Adrenal gland (tissue), 12 donors: ENCODE results near the gene PEX6. TPM values are rescaled to one million over a fixed set of nuclear protein-coding genes. Genes with fewer than 3 reads are reported as not detected.

Source experiments
- DNase-seq, 7 donors: peaks; one replicate each; pipeline ENCODE4 v3.0.0-alpha.2; 2019 to 2020
- H3K27ac ChIP-seq, 5 donors: fragments of 200-600 bp; sonication (generic) in 4 of 5; 1 replicate in 3 of 5; 2 replicates in 2 of 5; pipeline versions ENCODE4 v1.5.1 to v1.8.0; 2016 to 2020; ENCODE audit warnings: mild to moderate bottlenecking in 1 of 5
- H3K27me3 ChIP-seq: fragments of 200-600 bp; 2 replicates; pipeline ENCODE4 v1.8.0; 2021
- H3K36me3 ChIP-seq, 2 donors: fragments of 200-600 bp; replicated peaks in 1 of 2; 1 replicate in 1 of 2; 2 replicates in 1 of 2; pipeline versions ENCODE4 v1.5.1 to v1.8.0; 2018 to 2022
- H3K4me1 ChIP-seq, 2 donors: fragments of 200-600 bp; replicated peaks in 1 of 2; 1 replicate in 1 of 2; 2 replicates in 1 of 2; pipeline versions ENCODE4 v1.5.1 to v1.8.0; 2018 to 2021
- H3K4me3 ChIP-seq, 4 donors: fragments of 200-600 bp; sonication (generic) in 3 of 4; one replicate each; pipeline ENCODE4 v1.5.1; 2016 to 2018
- H3K9me3 ChIP-seq, 3 donors: fragments of 200-600 bp; sonication (generic) in 1 of 3; replicated peaks in 1 of 3; 1 replicate in 2 of 3; 2 replicates in 1 of 3; pipeline versions ENCODE4 v1.5.1 to v1.8.0; 2016 to 2021
- CTCF ChIP-seq, 6 experiments: fragments of 450-650 bp in 4 of 6; fragments of 200-600 bp in 2 of 6; sonication (generic) in 1 of 6; IDR thresholded peaks; 1 replicate in 5 of 6; 2 replicates in 1 of 6; pipeline versions ENCODE4 v1.5.1 to v1.8.0; 2016 to 2021; ENCODE audit warnings: antibody characterized with exemption in 6 of 6, mild to moderate bottlenecking in 2 of 6, moderate library complexity in 1 of 6
- POLR2A ChIP-seq, 2 donors: fragments of 450-650 bp; IDR thresholded peaks; one replicate each; pipeline ENCODE4 v1.6.1; 2017; ENCODE audit warnings: antibody characterized with exemption in 2 of 2, mild to moderate bottlenecking in 2 of 2, moderate library complexity in 1 of 2
- WGBS, 4 donors: extraction: QIAGEN DNeasy Blood & Tissue Kit in 2 of 4; methylation state at CpG; one replicate each; pipeline versions ENCODE4 v1.1.5 to v1.1.7; 2013 to 2017; 5-methylcytosine and 5-hydroxymethylcytosine counted together
- intact Hi-C, 2 donors: fragments of 100-400 bp; cut with DNase I; formaldehyde crosslinking; loops; one replicate each; pipeline versions ENCODE4 v1.14.1 to v1.15.0; 2022 to 2023
- polyA plus RNA-seq, 3 donors: library from polyadenylated mRNA; stranded (reverse); fragments of 200-250 nt in 2 of 3; fragments of 350-450 nt in 1 of 3; fragmentation: Illumina TruSeq in 1 of 3; extraction: RNeasy Lipid Tissue Mini Kit (QIAGEN cat#74804) in 1 of 3; gene quantifications; one replicate each; pipeline ENCODE4 v1.2.3, GENCODE V29; 2013 to 2014
- total RNA-seq, 9 donors: library from RNA; depleted of rRNA in 4 of 9; stranded (reverse); fragments of >200 nt in 4 of 9; fragments of 120-200 nt in 1 of 9; fragmentation: NEBNext Ultra II Directional in 1 of 9; extraction: Animal tissue kit (Norgen Biotek cat#: 25700) in 1 of 9; gene quantifications; one replicate each; pipeline versions ENCODE4 v1.1.0 to v1.2.4, GENCODE V29; 2013 to 2023
- donor health status: healthy with polysubstance abuse.
- donor health status: Bipolar disorder and iron deficiency.
- donor health status: DM: yes; HTN: yes; CAD: no.
- donor health status: DM: no; HTN: no; CAD: no.
- donor health status: DM: no; HTN: no; CAD: no.
- donor health status: DM: yes; HTN: yes; CAD: no.

The PEX6 gene
- total and polyA plus RNA-seq, 12 donors, result 7.4 to 63.9 (median 30.5) TPM

- no peaks in the 10 kb centered on the region for H3K9me3 ChIP-seq
- no peaks in the 10 kb centered on the region for H3K36me3 ChIP-seq
- no peak for DNase-seq
- TF ChIP-seq POLR2A (IDR thresholded peaks at IDR 0.05), result no peak
- TF ChIP-seq CTCF (IDR thresholded peaks at IDR 0.05), result peak in 1 of 6 experiments; percentile 16
- no peak overlapping the region for H3K27ac ChIP-seq
- intact Hi-C loops, result loop anchor here in 1 of 2 donors (10.0 kb wide), 1 partner anchor 92 kb away; no protein-coding TSS in a partner anchor
- H3K4me1 ChIP-seq, result no peaks in the 10 kb centered on the region
- H3K4me3 ChIP-seq, result no peak overlapping the region
- no peaks in the 10 kb centered on the region for H3K27me3 ChIP-seq
These were observed 17.5 kb upstream of the PEX6 start for GRCh38 chr6:42996513-42996912.

GRCh38 chr6:42993445-42993844 is 14.5 kb upstream of the PEX6 start:
- Histone ChIP-seq H3K27ac (no peak overlapping the region), H3K4me1 (no peaks in the 10 kb centered on the region), H3K9me3 (no peaks in the 10 kb centered on the region), H3K36me3 (peaks cover 0 to 12% of the 10 kb centered on the region in 2 donors), H3K4me3 (no peak overlapping the region), H3K27me3 (no peaks in the 10 kb centered on the region)
- 87 to 98% (median 92%) methylated on average over 2 of the region's 2 CpGs for WGBS, 4 donors
- intact Hi-C loops, result loop anchor here in 1 of 2 donors (10.0 kb wide), 1 partner anchor 89 kb away; no protein-coding TSS in a partner anchor
- TF ChIP-seq CTCF (IDR thresholded peaks at IDR 0.05) (no peak), POLR2A (IDR thresholded peaks at IDR 0.05) (no peak)
- no peak for DNase-seq

DNA sequence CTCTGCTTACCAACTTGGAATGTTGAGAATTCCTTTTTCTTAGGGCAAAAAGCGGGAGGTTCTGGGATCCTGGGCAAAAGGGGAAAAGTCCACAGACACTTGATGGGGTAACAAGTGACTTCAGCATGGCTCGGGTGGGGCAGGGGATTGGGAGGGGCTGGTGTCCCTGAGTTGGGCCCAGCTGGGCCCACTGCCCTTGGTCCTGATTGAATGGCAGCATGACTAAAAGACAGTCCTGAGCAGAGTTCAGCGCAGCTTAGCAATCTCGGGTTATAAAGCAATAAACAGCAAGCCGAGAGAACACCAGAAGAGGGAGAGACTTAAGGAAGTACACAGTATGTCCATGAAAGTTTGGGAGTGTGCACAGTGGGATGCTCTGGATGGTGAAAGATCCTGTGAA is 10.9 kb upstream of the PEX6 start:
- no peaks in the 10 kb centered on the region for H3K27me3 ChIP-seq
- WGBS, 4 donors, result 80 to 97% (median 90%) methylated on average over 5 of the region's 5 CpGs
- H3K4me3 ChIP-seq, result no peak overlapping the region
- intact Hi-C loops, result loop anchor here in 1 of 2 donors (10.0 kb wide), 1 partner anchor 85 kb away; no protein-coding TSS in a partner anchor
- H3K27ac ChIP-seq, result no peak overlapping the region
- no peaks in the 10 kb centered on the region for H3K9me3 ChIP-seq
- DNase-seq, result no peak
- peaks cover 0 to 12% of the 10 kb centered on the region in 2 donors for H3K36me3 ChIP-seq
- TF ChIP-seq POLR2A (IDR thresholded peaks at IDR 0.05), result no peak
- TF ChIP-seq CTCF (IDR thresholded peaks at IDR 0.05), result no peak
- H3K4me1 ChIP-seq, result peaks cover 11 to 20% of the 10 kb centered on the region in 2 donors

DNA sequence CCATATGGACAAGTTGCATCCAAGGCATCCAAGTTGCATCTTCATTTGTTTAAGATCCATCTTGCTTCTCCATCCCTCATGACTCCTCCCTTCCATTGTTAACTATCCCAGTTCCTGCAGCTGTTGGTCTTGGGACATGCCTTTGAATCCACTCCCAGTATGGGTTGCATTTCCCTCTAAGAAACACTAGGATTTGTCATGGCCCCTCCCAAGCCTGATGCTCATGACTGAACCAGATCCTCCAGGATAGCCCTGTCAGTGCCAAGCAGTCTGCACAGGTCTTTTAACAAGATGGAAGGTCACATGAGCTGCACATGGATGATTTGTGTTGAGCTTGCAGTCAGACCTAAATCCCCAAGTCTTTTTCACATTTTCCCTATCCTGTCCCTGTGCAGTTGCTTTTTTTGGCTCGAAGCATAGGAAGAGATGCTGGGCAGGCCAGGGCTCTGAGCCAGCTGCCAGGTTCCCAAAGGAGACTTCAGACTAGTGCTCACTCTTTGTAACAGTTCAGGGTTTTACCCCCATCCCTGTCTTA is 9.6 kb upstream of the PEX6 start:
- Histone ChIP-seq H3K36me3 (peaks cover 0 to 12% of the 10 kb centered on the region in 2 donors), H3K27me3 (no peaks in the 10 kb centered on the region), H3K9me3 (no peaks in the 10 kb centered on the region), H3K4me3 (no peak overlapping the region), H3K27ac (no peak overlapping the region), H3K4me1 (peaks cover 16 to 23% of the 10 kb centered on the region in 2 donors)
- intact Hi-C loops, result no loop called here
- DNase-seq, result no peak
- TF ChIP-seq POLR2A (IDR thresholded peaks at IDR 0.05), result no peak
- TF ChIP-seq CTCF (IDR thresholded peaks at IDR 0.05), result no peak
- 33 to 54% (median 39%) methylated on average over 1 of the region's 1 CpG for WGBS, 4 donors
